GM21717 (cell line): ENCODE results near the gene ANKRD11.
A peak's percentile ranks its signal among the peaks of the same experiment; 100 is the strongest.
"Not testable (repeated sequence)": the region's sequence is repeated elsewhere in the genome, so short reads cannot be mapped to it uniquely, and the experiment has no call there.

Source experiments
- ATAC-seq: cut with Tn5 transposase; IDR thresholded peaks from one replicate; pipeline ENCODE4 v1.9.1; 2021; ENCODE audit warnings: mild to moderate bottlenecking, moderate library complexity; ENCODE audit not compliant: unreplicated experiment

ANKRD11 gene

GRCh38 chr16:89369266-89369895, 121.0 kb downstream of the ANKRD11 start:
- ATAC-seq = no peak

DNA sequence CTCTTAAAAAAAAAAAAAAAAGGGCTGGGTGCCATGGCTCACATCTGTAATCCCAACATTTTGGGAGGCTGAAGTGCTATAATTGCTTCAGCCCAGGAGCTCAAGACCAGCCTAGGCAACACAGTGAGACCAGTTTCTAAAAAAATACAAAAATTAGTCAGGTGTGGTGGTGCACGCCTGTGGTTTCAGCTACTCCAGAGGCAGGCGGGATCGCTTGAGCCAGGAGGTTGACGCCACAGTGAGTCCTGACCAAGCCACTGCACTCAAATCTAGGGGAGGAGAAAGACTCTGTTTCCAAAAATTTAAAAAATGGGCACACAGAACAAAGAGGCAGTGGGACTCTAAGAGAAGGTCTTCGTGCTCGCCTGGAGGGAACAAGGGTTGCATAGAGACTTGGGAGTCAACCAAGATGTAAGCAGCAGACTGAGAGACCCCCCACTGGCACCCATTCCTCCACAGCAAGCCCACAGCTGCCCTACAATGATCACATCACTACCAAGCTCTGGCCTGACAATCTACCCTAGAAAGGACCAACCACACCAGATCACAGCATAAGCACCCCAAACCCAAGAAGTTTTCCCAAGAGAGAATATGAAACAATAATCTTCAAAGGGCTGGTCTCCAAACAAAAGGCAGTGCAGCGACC, 121.6 kb downstream of the ANKRD11 start:
- no peak for ATAC-seq

DNA sequence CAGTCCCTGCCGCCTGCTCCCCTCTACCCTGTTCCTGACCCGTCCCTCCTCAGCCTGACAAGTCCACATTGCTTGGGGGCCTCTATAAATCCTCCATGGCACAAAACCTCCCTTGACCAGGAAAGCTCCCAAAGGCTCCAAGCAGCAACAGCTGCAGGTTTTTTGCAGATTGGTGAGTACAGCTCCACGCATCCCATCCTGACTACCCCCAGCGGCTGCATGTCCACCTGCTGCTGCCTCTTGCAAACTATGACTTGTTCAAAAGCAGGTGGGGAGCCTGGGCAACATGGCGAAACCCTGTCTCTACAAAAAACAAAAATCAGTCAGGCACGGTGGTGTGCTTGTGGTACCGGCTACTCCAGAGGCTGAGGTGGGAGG, 122.8 kb downstream of the ANKRD11 start:
- no peak for ATAC-seq

GRCh38 chr16:89366561-89367537, 123.5 kb downstream of the ANKRD11 start:
- no peak for ATAC-seq

DNA sequence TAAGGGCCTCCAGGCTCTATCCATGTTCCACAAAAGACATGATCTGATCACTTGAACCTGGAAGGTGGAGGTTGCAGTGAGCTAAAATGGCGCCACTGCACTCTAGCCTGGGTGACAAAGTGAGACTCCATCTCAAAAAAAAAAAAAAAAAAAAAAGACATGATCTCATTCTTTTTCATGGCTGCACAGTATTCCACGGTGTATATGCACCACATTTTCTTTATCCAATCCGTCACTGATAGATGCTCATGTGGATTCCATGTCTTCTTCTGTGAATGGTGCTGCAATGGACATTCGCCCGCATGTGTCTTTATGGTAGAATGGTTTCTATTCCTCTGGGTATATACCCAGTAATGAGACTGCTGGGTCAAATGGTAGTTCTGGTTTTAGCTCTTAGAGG, 124.4 kb downstream of the ANKRD11 start:
- no peak for ATAC-seq

GRCh38 chr16:89365044-89365467, 125.3 kb downstream of the ANKRD11 start:
- ATAC-seq = no peak

- no peak for ATAC-seq
These were observed 125.8 kb downstream of the ANKRD11 start for GRCh38 chr16:89364606-89365005.

DNA sequence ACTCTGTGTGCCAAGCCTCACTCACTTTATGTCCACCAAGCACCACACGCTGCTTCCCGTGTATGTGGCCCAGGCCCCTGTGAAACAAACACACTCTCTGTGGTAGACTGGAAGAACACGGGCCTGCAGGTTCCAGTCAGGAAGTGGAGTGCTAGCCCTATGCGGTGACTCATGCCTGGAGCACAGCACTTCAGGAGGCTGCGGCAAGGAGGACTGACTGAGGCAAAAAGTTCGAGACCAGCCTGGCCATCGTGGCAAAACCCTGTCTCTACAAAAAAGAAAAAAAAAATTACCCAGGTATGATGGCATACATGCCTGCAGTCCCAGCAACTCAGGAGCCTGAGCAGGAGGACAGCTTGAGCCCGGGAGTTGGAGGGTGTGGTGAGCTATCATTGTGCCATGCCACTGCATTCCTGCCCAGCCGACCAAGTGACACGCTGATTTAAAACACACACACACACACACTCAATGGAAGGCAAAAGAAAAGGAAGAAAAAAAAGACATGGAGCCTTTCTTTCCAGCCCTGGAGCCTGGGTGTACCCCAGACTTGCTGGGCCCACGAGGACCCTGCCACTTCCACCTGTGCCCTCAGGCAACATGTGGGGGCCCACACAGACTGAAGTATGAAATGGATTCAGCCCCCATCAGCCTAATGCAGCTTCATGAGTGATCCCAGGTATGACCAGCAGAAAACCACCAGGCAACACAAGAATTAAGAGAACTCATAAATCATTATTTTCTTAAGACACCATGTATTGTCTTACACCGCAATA, 126.6 kb downstream of the ANKRD11 start:
- no peak for ATAC-seq

- ATAC-seq = not testable (repeated sequence)
These were observed 127.7 kb downstream of the ANKRD11 start for GRCh38 chr16:89362540-89363223.

- ATAC-seq = peak; percentile 57
These were observed 128.4 kb downstream of the ANKRD11 start for GRCh38 chr16:89361751-89362539.

DNA sequence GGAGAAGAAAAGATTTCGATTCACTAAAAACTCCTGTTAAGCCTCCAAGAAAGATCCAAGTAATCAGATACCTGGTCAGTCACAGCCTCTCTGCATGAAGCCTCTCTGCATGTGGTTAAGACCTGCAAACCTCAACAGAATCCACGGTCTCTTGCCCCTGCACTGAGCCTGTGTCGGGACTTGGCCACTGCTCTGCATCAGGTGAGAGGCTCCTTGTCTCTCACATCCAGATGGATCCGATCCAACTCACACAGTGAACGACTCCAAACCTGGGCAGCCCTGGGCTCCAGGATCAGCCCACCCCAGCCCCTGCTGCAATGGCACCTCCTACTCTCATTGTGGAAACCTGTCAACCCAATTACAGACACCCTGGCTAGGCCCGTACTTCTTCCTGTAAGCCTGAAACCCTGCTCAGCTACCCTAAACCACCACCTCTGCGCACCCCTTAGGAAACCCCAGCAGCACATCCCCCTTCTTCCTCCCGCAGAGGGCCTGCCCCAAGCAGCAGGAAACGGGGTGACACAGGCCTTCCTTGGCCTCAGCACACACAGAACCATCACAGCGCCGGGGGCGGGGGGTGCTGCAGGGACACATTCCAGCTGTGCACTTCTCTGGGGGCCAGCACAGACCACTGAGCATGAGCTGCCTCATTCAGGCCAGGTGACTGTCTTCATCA, 129.5 kb downstream of the ANKRD11 start:
- peak; percentile 47 for ATAC-seq

DNA sequence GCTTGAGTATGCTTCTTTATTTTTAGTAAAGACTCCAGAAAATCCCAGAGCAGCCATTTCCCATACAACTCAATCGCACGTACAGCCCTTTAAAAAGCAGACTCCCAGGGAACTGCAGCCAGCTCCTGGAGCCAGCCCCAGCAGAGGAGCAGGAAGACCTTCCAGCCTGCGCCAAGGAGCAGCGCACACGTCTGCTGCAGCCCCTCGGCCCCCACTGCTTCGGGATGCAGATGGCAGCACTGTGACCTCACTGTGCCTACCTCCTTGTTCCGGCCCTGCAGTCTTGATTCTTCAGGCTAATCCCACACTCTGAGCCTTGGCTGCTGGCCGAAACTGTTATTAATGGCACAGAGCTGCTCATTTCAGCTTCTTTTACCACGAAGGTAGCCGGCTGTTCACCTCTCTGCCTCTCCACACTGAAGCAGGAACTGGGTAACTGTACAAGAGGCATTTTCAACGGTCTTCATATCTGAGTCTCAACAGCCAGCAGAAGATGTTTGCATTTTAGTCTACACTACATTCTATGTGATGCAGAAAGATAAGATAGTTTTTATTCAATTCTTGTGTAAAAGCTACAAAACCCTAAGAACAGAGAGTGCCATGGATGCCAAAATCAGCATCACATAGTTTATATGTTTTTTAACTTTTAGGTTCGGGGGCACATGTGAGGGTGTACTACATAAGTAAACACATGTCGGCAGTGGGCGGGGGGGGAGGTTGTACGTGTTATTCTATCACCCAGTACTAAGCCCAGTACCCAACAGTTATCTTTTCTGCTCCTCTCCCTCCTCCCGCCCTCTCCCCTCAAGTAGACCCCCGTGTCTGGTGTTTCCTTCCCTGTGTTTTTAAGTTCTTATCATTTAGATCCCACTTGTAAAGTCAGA, 130.9 kb downstream of the ANKRD11 start:
- no peak for ATAC-seq

GRCh38 chr16:89358030-89359005, 132.0 kb downstream of the ANKRD11 start:
- ATAC-seq = no peak

- no peak for ATAC-seq
These were observed 133.1 kb downstream of the ANKRD11 start for GRCh38 chr16:89357055-89357816.

DNA sequence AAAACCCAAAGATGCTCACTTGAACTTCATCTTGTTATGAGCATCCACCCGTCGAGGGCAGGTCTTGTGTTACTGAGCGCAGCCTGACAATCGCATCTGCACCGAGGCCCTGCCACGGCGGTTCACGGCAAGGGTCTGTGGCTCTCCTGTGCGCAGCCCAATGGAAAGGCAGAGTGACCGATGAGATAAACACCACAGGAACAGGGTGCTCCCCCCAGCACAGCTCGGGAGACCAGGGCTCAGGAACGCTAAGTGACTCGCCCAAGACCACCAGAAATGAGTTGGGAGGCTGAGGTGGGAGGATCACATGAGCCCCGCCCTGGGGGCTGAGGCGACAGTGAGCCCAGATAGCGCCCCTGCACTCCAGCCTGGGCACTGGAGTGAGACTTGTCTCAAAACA, 134.7 kb downstream of the ANKRD11 start:
- no peak for ATAC-seq

DNA sequence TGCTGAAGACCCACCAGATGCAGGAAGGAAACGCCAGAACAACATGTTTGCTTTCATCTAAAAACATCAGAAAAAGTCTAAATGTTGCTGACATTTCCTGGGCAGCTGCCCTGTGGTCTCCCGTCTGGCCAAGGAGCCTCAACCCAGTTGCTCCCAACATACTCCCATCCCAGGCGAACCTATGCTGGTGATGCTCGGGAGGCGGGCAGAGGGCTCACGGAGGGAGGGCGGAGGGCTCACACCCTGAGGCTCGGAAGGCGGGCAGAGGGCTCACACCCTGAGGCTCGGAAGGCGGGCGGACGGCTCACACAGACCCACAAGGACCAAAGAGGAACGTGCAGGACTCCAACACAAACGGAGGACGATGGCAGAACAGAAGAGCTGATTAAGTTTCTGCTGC, 135.4 kb downstream of the ANKRD11 start:
- ATAC-seq = no peak
